Measurements from ENCODE around the gene PCBD2.
A peak's percentile ranks its signal among the peaks of the same experiment; 100 is the strongest.
"Not testable (repeated sequence)": the region's sequence is repeated elsewhere in the genome, so short reads cannot be mapped to it uniquely, and the experiment has no call there.

The PCBD2 gene

DNA sequence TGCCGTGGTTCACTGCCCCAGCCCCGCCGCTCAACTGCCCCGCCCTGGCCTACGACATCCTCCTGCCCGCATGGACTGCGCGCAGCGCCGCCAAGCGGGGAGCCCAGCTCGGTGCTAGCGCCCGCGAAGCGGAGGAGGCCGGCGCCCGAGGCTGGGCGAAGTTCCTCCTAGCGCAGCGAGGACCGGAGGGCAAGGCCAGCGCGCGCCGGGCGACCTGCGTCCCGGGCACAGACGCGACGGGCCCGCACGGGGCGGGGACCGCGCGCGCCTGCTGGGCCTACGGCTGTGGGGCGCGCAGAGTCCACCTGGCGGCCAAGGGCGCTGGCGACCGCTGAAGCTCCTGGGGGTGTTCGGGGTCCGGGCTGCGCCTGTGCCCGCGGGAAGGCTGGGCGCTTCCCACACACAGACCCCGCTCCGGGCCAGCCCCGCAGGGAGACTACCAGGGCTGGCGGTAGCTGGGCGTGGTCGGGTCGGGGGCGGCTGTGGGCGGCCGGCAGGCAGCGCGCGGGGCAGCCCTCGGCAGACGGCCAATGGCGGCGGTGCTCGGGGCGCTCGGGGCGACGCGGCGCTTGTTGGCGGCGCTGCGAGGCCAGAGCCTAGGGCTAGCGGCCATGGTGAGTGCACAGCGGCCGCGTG is at the start of gene PCBD2:
Gene PCBD2, plus strand, starts transcription at position 522 of the 636 bp plus-strand sequence. Its CDS starts 9 bp downstream, at position 531.
- peak; percentile 92 to 94 for DNase-seq

DNA sequence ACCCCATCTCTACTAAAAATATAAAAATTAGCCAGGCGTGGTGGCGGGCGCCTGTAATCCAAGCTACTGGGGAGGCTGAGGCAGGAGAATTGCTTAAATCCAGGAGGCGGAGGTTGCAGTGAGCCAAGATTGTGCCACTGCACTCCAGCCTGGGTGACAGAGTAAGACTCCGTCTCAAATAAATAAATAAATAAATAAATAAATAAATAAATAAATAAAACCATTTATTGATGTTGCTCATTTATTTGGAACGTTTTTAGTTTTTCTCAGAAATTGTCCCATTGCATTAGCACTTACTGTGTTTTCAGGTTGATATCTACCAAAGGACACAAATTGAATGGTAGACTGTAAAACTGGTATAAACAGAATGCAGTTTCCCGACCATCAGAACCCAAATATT is 48.5 kb upstream of the PCBD2 start:
- not testable (repeated sequence) for DNase-seq

DNA sequence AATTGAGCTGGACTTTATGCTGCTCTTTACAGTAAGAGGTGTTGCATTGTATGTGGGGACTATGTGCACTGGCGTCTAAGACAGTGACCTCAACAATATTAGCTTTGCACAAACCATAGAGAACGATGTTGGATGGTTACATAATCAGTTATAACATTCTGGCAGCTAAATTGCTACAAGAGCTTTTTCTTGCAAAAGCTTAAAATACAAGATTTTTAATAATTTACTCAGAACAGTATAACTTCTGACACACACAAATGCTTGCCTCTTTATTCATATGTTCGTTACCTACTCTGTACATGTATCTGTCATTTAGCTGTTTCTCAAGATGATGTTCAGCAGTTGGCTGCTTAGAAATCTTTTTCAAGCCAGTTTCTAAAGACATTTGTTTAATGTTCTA is 47.5 kb upstream of the PCBD2 start:
- no peak for DNase-seq

DNA sequence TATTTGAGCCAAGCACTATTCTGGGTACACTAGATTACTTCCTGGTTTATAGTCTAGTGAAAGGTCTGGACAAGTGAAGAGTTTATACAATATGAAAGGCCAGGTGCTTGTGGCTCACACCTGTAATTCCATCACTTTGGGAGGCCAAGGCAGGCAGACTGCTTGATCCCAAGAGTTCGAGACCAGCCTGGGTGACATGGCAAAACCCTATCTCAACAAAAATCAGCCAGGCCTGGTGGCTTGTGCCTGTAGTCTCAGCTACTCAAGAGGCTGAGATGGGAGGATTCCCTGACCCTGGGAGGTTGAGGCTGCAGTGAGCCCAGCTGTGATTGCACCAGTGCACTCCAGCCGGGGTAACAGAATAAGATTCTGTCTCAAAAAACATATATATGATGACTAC is 40.2 kb upstream of the PCBD2 start:
- DNase-seq = no peak

DNA sequence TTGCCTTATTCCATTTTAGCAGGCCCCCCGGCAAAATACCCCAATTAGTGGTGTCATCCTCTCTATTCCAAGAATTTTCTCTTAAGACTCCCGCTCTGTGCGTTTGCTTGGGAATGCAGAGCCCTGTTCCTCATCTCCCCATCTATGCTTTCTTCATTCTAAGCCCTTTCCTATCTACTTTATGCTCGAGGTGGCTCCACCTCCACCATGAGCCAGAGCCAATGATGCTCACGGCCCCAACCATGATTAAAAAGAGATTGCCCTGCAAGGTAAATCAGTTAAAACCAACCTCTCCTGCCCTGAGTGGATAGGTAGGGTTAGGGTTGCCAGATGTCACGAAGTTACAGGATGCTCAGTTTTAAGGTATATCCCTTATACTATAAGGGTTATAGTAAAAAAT is 31.4 kb upstream of the PCBD2 start:
- DNase-seq = peak; percentile 10 to 17

DNA sequence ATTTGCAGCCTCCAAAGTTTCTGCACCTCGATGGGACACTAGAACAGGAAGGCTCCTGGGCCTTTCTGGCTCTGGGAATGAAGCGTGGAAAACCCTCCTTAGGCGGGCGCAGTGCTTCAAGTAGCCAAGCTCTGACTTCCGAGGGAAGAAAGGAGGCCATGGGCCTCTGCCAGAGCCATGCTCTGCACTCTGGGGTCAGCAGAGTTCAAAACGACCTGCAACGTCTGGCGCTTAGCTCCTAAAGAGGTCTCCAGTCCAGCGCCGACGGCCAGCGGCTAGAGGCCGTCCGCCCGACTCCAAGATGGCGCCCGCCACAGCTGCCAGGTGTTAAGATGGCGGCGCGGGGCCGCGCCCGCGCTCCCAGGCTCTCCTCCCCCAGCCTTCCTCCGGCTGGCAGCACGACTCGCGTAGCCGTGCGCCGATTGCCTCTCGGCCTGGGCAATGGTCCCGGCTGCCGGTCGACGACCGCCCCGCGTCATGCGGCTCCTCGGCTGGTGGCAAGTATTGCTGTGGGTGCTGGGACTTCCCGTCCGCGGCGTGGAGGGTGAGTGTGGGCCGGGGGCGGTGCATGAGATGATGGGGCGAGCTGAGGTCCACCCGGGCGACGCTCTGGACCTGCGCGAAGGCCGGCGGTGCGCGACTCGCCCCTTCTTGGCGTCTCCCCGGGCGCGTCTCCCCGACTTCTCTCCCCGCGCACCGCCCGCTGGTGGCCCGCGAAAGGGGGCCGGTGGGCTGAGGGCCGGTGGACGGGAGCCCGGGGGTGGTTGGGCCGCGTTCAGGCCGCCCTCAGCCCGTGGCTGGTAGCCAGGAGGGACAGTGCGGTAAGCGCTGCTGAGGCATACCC is 30.7 kb upstream of the PCBD2 start, which contains the start of gene TXNDC15:
Gene TXNDC15, plus strand, starts transcription at position 385 of the 844 bp plus-strand sequence. Its CDS starts 57 bp downstream, at position 442.
- peak; percentile 71 to 75 for DNase-seq

DNA sequence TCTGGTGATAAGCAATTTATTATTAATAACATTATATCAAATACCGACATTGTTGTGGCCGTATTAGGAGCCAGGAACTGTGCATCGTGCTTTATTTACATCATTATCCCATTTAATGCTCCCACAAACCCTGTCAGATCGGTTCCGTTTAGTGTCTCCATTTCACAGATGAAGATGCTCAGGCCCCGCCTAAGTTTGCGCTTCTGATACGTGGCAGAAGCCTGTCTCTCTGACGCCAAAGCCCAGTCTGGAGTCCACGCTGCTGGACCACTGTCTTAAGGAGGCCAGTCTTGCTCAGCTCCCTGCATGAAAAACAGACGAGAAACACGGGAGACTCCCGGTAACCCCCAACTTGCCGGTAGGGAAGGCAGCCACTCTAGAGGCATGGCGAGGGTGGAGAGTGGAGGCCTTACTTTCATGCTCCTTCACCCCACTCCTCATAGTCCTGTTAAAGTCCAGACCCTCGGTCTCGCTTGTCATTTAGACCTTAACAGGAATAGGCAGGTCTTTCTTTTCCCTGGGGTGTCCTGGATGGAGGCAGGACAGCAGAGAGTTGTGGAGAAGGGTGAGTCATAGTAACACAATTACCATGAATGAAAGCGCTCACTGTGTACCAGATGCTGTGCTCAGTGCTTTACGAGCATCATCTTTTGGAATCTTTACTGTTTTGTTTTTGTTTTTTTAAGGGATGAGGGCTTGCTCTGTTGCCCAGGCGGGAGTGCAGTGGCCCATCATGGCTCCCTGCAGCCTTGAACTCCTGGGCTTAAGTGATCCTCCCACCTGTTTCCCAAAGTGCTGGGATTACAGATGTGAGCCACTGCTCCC is 29.9 kb upstream of the PCBD2 start:
- DNase-seq = peak; percentile 23 to 45

DNA sequence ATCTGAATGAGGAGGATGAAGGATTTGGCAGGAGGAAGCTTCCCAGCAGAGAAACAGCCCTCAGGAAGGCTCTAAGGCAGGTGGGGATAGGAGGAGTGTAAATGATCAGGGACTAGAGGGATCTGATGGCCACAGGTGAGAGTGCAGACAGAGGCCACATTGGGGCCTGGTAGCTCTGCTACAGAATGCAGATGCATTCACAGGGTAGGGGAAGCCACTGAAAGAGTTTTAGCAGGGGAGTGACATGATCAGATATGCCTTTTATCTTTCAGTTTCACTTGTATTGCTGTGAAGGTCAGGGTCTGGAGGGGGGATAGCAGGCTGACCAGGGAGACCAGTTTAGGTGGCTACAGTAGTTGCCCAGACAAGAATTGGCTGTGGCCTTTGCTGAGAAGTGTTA is 27.8 kb upstream of the PCBD2 start:
- DNase-seq = no peak

DNA sequence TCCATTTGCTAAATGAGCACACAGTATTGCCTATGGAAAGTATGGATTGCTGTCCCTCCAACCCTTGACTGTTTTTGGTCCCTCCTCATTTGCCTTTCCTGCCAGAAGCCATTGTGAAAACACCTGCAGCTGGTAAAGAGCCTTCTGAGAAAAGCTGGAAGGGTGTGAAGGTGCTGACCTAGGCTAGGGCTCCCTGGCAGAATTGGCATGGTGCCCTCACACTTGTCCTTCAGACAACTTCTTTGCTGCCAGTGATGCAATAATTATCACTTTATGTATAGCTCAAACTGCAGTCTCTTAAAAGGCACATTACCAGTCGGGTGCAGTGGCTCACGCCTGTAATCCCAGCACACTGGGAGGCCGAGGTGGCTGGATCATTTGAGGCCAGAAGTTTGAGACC is 26.5 kb upstream of the PCBD2 start:
- DNase-seq = no peak

DNA sequence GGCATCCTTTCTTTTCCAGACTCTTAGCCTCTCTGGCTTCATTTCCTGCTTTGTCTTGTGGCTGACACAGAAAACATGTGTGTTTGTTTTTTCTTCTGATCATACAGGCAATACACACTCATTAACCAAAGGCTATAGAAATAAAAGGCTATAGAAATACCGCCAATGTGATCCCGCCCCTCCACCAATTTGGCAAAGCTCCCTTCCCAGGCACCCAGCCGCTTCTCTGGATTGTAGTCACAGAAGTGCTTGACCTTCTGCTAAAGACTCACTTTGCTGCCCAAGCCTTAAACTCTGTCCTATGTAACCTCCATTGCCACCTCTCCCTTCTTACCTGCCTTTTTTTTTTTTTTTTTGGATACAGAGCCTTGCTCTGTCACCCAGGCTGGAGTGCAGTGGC is 25.5 kb upstream of the PCBD2 start:
- DNase-seq = no peak

DNA sequence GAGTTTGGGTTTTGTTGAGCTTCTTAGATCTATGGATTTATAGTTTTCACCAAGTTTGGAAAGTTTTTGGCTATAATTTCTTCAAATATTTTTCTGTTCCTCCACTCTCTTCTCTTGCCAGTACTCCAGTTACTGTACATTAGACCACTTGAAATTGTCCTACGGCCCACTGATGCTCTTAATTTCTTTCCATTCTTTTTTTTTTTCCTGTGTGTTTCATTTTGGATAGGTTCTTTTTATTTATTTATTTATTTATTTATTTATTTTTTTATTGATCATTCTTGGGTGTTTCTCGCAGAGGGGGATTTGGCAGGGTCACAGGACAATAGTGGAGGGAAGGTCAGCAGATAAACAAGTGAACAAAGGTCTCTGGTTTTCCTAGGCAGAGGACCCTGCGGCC is 24.0 kb upstream of the PCBD2 start:
- DNase-seq = not testable (repeated sequence)

DNA sequence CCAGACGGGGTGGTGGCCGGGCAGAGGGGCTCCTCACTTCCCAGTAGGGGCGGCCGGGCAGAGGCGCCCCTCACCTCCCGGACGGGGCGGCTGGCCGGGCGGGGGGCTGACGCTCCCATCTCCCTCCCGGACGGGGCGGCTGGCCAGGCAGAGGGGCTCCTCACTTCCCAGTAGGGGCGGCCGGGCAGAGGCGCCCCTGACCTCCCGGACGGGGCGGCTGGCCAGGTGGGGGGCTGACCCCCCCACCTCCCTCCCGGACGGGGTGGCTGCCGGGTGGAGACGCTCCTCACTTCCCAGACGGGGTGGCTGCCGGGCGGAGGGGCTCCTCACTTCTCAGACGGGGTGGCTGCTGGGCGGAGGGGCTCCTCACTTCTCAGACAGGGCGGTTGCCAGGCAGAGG is 23.2 kb upstream of the PCBD2 start:
- not testable (repeated sequence) for DNase-seq

DNA sequence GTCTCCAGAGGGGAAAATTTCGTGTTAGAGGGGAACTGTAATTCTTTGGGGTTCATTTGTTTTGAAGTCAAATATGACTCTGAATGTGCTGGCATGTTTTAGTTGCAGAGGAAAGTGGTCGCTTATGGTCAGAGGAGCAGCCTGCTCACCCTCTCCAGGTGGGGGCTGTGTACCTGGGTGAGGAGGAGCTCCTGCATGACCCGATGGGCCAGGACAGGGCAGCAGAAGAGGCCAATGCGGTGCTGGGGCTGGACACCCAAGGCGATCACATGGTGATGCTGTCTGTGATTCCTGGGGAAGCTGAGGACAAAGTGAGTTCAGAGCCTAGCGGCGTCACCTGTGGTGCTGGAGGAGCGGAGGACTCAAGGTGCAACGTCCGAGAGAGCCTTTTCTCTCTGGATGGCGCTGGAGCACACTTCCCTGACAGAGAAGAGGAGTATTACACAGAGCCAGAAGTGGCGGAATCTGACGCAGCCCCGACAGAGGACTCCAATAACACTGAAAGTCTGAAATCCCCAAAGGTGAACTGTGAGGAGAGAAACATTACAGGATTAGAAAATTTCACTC is 17.3 kb upstream of the PCBD2 start:
- DNase-seq = no peak

DNA sequence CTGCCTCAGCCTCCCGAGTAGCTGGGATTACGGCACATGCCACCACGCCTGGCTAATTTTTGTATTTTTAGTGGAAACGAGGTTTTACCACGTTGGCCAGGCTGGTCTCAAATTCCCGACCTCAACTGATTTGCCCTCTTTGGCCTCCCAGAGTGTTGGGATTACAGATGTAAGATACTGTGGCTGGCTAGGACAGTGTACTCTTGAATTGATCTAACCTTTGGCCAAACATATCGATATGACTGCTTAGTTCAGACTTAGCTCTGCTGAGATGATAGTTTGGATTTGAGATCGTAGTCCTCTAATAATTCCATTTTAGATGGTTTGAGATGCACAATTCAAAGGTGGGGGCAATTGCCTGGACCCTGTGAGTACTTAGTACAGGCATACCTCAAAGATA is 15.6 kb upstream of the PCBD2 start:
- DNase-seq = no peak

DNA sequence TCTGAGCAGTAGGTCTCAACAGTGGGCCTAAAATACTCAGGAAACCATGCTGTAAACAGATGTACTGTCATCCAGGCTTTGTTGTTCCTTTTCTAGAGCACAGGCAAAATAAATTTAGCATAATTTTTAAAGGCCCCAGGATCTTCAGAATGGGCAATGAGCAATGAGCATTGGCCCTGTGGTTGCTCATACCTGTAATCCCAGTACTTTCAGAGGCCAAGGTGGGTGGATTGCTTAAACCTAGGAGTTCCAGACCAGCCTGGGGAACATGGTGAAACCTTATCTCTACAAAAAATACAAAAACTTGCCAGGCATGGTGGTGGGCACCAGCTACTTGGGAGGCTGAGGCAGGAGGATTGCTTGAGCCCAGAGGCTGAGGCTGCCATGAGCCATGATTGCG is 13.5 kb upstream of the PCBD2 start:
- no peak for DNase-seq

DNA sequence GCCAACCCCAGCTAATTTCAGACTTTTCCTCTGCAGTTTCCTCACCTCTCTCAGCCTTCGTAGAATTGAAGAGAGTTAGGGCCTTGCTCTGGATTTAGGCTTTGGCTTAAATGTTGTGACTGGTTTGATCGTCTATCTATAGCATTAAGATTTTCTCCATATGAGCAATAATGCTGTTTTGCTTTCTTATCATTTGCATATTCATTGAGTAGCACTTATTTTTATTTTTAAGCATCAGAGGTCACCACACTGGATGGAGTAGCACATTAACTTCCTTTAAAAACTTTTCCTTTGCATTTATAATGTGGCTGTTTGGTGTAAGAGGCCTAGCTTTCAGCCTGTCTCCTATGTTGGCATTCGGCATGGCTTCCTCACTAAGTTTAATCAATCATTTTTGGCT is 12.6 kb upstream of the PCBD2 start:
- DNase-seq = no peak

DNA sequence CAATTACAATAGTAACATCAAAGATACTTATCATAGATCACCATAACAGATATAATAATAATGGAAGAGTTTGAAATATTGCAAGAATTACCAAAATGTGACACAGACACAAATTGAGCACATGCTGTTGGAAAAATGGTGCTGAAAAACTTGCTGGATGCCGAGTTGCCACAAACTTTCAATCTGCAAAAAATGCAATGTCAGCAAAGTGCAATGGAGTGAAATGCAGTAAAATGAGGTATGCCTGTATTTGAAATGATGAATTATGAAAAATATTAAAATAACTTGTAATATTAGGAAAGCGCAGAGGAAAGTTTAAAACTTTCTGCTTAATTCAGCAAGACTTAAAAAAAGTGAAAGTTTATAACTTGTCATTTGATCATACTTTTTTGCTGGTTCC is 12.0 kb upstream of the PCBD2 start:
- DNase-seq = no peak

DNA sequence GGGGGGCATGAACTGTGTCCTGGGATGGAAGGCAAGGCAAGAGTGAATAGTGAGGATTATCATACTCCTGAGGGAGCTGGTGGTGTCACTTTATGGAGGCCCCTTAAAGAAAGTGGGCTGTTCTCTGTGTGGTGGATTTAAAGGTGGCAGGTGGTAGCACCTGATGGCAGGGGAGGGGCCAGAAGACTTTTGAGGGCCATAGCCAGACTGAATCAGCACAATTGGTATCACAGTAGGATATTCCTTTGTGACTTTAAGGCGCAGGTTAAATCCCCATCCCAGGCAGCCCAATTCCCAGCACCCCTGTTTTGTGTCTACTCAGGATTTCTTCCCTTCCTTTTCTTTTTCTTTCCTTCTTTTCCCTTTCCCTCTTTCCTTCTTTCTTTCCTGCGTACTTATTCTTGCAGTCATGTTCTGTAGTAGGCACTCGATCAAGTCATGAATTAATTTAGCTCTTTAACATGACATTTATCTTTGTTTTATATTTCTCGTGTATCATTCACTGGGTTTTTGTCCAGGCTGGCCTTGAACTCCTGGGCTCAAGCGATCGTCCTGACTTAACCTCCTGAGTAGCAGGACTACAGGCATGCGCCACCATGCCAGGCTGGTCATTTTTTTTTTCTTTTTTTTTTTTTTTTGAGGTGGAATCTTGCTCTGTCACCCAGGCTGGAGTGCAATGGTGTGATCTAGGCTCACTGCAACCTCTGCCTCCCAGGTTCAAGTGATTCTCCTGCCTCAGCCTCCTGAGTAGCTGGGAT is 11.0 kb upstream of the PCBD2 start:
- no peak for DNase-seq

DNA sequence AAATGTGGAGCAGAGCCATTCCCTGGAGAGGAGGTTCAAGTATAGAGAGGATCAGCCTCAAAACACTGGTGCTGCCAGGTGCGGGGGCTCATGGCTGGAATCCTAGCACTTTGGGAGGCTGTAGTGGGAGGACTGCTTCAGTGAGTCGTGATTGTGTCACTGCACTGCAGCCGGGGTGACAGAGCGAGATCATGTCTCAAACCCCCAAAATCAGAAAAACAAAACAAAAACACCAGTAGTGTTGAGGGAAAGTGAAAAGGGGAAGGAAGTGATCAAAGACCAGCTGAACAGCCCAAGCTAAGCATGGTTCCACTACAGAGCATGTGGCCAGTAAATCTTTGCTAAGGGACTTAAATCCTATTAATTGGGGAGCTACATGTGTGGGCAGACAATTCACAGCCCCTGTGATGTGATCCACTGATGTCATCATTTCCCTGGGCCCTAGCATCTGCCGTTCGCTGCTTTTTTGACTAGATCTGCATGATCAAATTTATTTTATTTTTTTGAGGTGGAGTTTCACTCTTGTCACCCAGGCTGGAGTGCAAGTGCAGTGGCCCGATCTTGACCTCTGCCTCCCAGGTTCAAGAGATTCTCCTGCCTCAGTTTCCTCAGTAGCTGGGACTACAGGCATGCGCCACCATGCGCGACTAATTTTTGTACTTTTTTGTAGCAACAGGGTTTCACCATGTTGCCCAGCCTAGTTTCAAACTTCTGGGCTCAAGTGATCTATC is 2.7 kb upstream of the PCBD2 start:
- no peak for DNase-seq

DNA sequence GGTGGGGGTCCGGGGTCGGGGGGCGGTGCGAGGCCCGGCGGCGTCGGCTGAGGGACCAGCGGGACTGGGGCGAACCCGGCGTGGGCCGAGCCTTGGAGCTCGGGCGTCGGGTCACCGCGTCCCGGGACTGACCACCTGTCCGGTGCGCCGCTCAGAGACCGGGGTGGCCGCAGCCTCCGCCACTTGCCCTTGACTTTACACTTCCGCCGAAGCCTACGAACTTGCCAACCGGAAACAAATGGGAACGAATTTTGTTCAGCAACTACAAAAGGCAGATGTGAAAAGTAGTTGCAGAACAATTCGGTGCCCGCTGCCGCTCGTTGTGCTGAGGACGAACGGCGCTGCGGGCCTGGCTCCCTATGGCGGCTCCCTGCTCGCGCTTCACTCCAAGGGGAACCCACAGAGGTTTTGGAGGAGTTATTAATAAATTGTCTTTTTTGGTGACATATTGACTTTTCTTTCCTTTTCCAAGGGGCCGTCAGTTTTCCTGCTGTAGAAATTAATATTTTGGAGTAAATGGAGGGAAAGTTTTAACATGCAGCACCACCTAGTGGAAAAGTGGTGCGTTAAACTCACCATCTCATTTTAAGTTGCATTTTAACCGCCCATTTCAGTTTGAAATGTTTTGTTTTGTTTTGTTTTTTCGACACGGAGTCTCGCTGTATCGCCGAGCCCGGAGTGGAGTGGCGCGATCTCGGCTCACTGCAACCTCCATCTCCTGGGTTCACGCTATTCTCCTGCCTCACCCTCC is 490 bp downstream of the PCBD2 start:
- peak; percentile 53 to 55 for DNase-seq

DNA sequence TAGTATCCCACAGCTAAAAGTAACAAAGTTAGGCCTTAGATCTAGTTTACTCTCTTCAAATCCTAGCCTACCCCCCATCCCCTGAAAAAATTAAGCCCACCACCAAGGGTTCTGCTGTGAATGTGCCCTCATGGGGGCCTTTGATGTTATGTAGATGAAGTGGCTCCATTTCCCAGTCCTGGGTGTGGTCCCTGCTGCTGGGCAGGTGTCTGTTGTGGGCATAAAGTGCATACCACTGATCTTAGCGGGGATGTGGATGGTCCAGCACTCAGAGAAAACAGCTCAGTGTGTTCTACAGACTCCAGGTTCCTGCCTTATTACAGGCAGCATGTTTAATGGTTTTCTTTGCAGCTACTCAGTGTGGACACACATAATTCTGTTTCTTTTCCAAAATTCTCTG is 1.9 kb downstream of the PCBD2 start:
- no peak for DNase-seq

Data from stimulated activated CD4-positive, alpha-beta T cell treated with anti-CD3 and anti-CD28 coated beads, Interleukin-2, amount 100 ng/mL, for 48 hours (primary cell).